HCT116 (cell line): ENCODE results near the gene KIAA0825.

Experiments used
- REST ChIP-seq: IDR thresholded peaks from 2 replicates; pipeline ENCODE4 v1.6.1; 2012; ENCODE audit warnings: low read depth
- ZFX ChIP-seq: fragments of 450-650 bp; IDR thresholded peaks from 2 replicates; pipeline ENCODE4 v1.6.1; 2017

- TF ChIP-seq ZFX = no peak
- no peak for TF ChIP-seq REST
These were observed 258.5 kb downstream of the KIAA0825 start for GRCh38 chr5:94359880-94360279.
